SJCRH30 (cell line): ENCODE results near the gene HRAS. TPM values are rescaled to one million over a fixed set of nuclear protein-coding genes. Genes with fewer than 3 reads are reported as not detected.

Source experiments
- DNase-seq, 2 experiments: peaks; one replicate each; pipeline ENCODE4 v3.0.0-alpha.2; 2015 to 2020
- H3K27ac ChIP-seq: fragments of 250-450 bp; sonication (Bioruptor Pico); 2 replicates; pipeline ENCODE4 v1.5.1; 2020; ENCODE audit warnings: mild to moderate bottlenecking, moderate library complexity
- H3K27me3 ChIP-seq: fragments of 250-450 bp; sonication (Bioruptor Pico); 2 replicates; pipeline ENCODE4 v1.5.1; 2020; ENCODE audit warnings: mild to moderate bottlenecking, moderate library complexity
- H3K36me3 ChIP-seq: fragments of 250-450 bp; sonication (Bioruptor Pico); 2 replicates; pipeline ENCODE4 v1.5.1; 2020; ENCODE audit warnings: mild to moderate bottlenecking, moderate library complexity
- H3K4me1 ChIP-seq: fragments of 250-450 bp; sonication (Bioruptor Pico); 2 replicates; pipeline ENCODE4 v1.5.1; 2020; ENCODE audit warnings: mild to moderate bottlenecking, moderate library complexity
- H3K4me3 ChIP-seq: fragments of 250-450 bp; sonication (Bioruptor Pico); 2 replicates; pipeline ENCODE4 v1.5.1; 2020; ENCODE audit warnings: mild to moderate bottlenecking, moderate library complexity
- H3K9me3 ChIP-seq: fragments of 250-450 bp; sonication (Bioruptor Pico); replicated peaks from 2 replicates; pipeline ENCODE4 v1.5.1; 2020; ENCODE audit warnings: mild to moderate bottlenecking, moderate library complexity
- total RNA-seq: library from RNA; depleted of rRNA; stranded (reverse); fragments of >200 nt; shearing (Covaris generic); gene quantifications from 2 replicates; pipeline ENCODE4 v1.2.3, GENCODE V29; 2014

The HRAS gene
- total RNA-seq, 1 experiment from 2014 or later = 75.7 TPM

- Histone ChIP-seq H3K27ac (no peak within 1 kb of the TSS), H3K27me3 (no peaks in the 10 kb centered on the region), H3K9me3 (no peaks in the 10 kb centered on the region), H3K4me3 (peak within 1 kb of the TSS; percentile 83), H3K36me3 (no peaks in the 10 kb centered on the region), H3K4me1 (peaks cover 3% of the 10 kb centered on the region; the same call in 1 of the 2 replicates)
- DNase-seq = peak; percentile 88 to 91
Observed at GRCh38 chr11:560305-561147, 25.1 kb upstream of the HRAS start, which contains the start of the genes LMNTD2 and RASSF7. Gene LMNTD2, minus strand, starts transcription at chr11:560738. Its CDS starts 22 bp downstream, at chr11:560716. Gene RASSF7, plus strand, starts transcription at chr11:560970. Its CDS starts 799 bp downstream, at chr11:561769.

GRCh38 chr11:559712-560304 lies 24.4 kb upstream of the HRAS start:
- Histone ChIP-seq H3K4me1 (peaks cover 3% of the 10 kb centered on the region; the same call in 1 of the 2 replicates), H3K9me3 (no peaks in the 10 kb centered on the region), H3K27me3 (no peaks in the 10 kb centered on the region), H3K36me3 (no peaks in the 10 kb centered on the region), H3K27ac (no peak overlapping the region), H3K4me3 (peak overlapping the region; percentile 83)
- DNase-seq = no peak

GRCh38 chr11:559020-559620 lies 23.7 kb upstream of the HRAS start:
- Histone ChIP-seq H3K27me3 (0 out of 2 replicates have a peak, but pooled peaks cover under 1% of the 10 kb centered on the region), H3K4me3 (no peak overlapping the region), H3K27ac (no peak overlapping the region), H3K9me3 (no peaks in the 10 kb centered on the region), H3K36me3 (no peaks in the 10 kb centered on the region), H3K4me1 (peaks cover 10% of the 10 kb centered on the region)
- DNase-seq = no peak

- H3K27me3 ChIP-seq = peaks cover 4% of the 10 kb centered on the region; the same call in 1 of the 2 replicates
- no peak overlapping the region for H3K27ac ChIP-seq
- peaks cover 16% of the 10 kb centered on the region for H3K4me1 ChIP-seq
- no peaks in the 10 kb centered on the region for H3K9me3 ChIP-seq
- no peak overlapping the region for H3K4me3 ChIP-seq
- H3K36me3 ChIP-seq = no peaks in the 10 kb centered on the region
- DNase-seq = no peak
Observed at GRCh38 chr11:558503-558902, 23.1 kb upstream of the HRAS start.

- H3K27me3 ChIP-seq = peaks cover 4% of the 10 kb centered on the region; the same call in 1 of the 2 replicates
- no peak overlapping the region for H3K27ac ChIP-seq
- no peaks in the 10 kb centered on the region for H3K36me3 ChIP-seq
Observed at GRCh38 chr11:557328-558132, 22.2 kb upstream of the HRAS start.

GRCh38 chr11:556662-557256 lies 21.4 kb upstream of the HRAS start:
- Histone ChIP-seq H3K9me3 (no peaks in the 10 kb centered on the region), H3K4me3 (no peak overlapping the region), H3K27me3 (peaks cover 4% of the 10 kb centered on the region; the same call in 1 of the 2 replicates), H3K4me1 (peaks cover 16% of the 10 kb centered on the region), H3K27ac (no peak overlapping the region), H3K36me3 (no peaks in the 10 kb centered on the region)
- no peak for DNase-seq

More at GRCh38 chr11:557328-558132, 22.2 kb upstream of the HRAS start:
- Histone ChIP-seq H3K4me1 (peaks cover 16% of the 10 kb centered on the region), H3K4me3 (no peak overlapping the region), H3K9me3 (no peaks in the 10 kb centered on the region)
- DNase-seq = peak; percentile 56 to 58

GRCh38 chr11:555780-556661 lies 20.6 kb upstream of the HRAS start:
- Histone ChIP-seq H3K27me3 (peaks cover 4% of the 10 kb centered on the region; the same call in 1 of the 2 replicates), H3K27ac (no peak overlapping the region), H3K9me3 (no peaks in the 10 kb centered on the region), H3K4me1 (peaks cover 16% of the 10 kb centered on the region), H3K36me3 (no peaks in the 10 kb centered on the region), H3K4me3 (no peak overlapping the region)
- DNase-seq = no peak

- no peak for DNase-seq
- Histone ChIP-seq H3K9me3 (no peaks in the 10 kb centered on the region), H3K36me3 (no peaks in the 10 kb centered on the region), H3K27ac (no peak overlapping the region), H3K4me1 (peaks cover 16% of the 10 kb centered on the region), H3K27me3 (peaks cover 4% of the 10 kb centered on the region; the same call in 1 of the 2 replicates), H3K4me3 (no peak overlapping the region)
Observed at GRCh38 chr11:555227-555779, 19.9 kb upstream of the HRAS start.

- peak; percentile 64 to 83 for DNase-seq
- Histone ChIP-seq H3K27ac (no peak overlapping the region), H3K4me3 (peak overlapping the region; percentile 15; the same call in 1 of the 2 replicates), H3K36me3 (no peaks in the 10 kb centered on the region), H3K9me3 (no peaks in the 10 kb centered on the region), H3K4me1 (peaks cover 16% of the 10 kb centered on the region), H3K27me3 (peaks cover 4% of the 10 kb centered on the region; the same call in 1 of the 2 replicates)
Observed at GRCh38 chr11:554428-555226, 19.3 kb upstream of the HRAS start.

- H3K27ac ChIP-seq = no peak overlapping the region
- no peak overlapping the region for H3K4me3 ChIP-seq
- H3K4me1 ChIP-seq = peaks cover 16% of the 10 kb centered on the region
- H3K36me3 ChIP-seq = no peaks in the 10 kb centered on the region
- H3K9me3 ChIP-seq = no peaks in the 10 kb centered on the region
- peaks cover 4% of the 10 kb centered on the region; the same call in 1 of the 2 replicates for H3K27me3 ChIP-seq
- no peak for DNase-seq
Observed at GRCh38 chr11:553988-554340, 18.6 kb upstream of the HRAS start.

GRCh38 chr11:553083-553987 lies 18.0 kb upstream of the HRAS start:
- H3K27ac ChIP-seq = no peak overlapping the region
- peaks cover 16% of the 10 kb centered on the region for H3K4me1 ChIP-seq
- no peak for DNase-seq
- H3K36me3 ChIP-seq = no peaks in the 10 kb centered on the region
- H3K4me3 ChIP-seq = no peak overlapping the region
- H3K27me3 ChIP-seq = peaks cover 4% of the 10 kb centered on the region; the same call in 1 of the 2 replicates
- H3K9me3 ChIP-seq = no peaks in the 10 kb centered on the region
